Glutamatergic neuron (in vitro differentiated cells): ENCODE measurements around the gene HTR5A. TPM values are rescaled to one million over a fixed set of nuclear protein-coding genes. Genes with fewer than 3 reads are reported as not detected.

Source experiments
- DNase-seq: peaks from one replicate; pipeline ENCODE4 v3.0.0; 2022
- H3K27ac Mint-ChIP-seq: one replicate; pipeline ENCODE4 v1.8.0; 2020; ENCODE audit warnings: mild to moderate bottlenecking, mixed read lengths, inconsistent platforms; ENCODE audit not compliant: unreplicated experiment
- H3K27me3 Mint-ChIP-seq: one replicate; pipeline ENCODE4 v1.8.0; 2020; ENCODE audit warnings: mild to moderate bottlenecking, moderate library complexity, mixed read lengths, inconsistent platforms; ENCODE audit not compliant: unreplicated experiment
- H3K36me3 Mint-ChIP-seq: one replicate; pipeline ENCODE4 v1.8.0; 2020; ENCODE audit warnings: mild to moderate bottlenecking, mixed read lengths, inconsistent platforms; ENCODE audit not compliant: unreplicated experiment
- H3K4me1 Mint-ChIP-seq: one replicate; pipeline ENCODE4 v1.8.0; 2020; ENCODE audit warnings: mild to moderate bottlenecking, low read depth, mixed read lengths, inconsistent platforms; ENCODE audit not compliant: unreplicated experiment
- H3K4me3 Mint-ChIP-seq: one replicate; pipeline ENCODE4 v1.8.0; 2020; ENCODE audit warnings: mild to moderate bottlenecking, mixed read lengths, inconsistent platforms; ENCODE audit not compliant: unreplicated experiment
- H3K9me3 Mint-ChIP-seq: one replicate; pipeline ENCODE4 v1.8.0; 2020; ENCODE audit warnings: mild to moderate bottlenecking, moderate library complexity, mixed read lengths, inconsistent platforms; ENCODE audit not compliant: unreplicated experiment
- total RNA-seq: library from RNA; stranded (reverse); fragmentation: NEBNext Ultra II Directional; extraction: Animal tissue kit (Norgen Biotek cat#: 25700); gene quantifications from one replicate; pipeline ENCODE4 v1.2.1, GENCODE V29; 2021; ENCODE audit not compliant: unreplicated experiment
- TF ChIP-seq, protein P1 (sequence below): fragments of 200-600 bp; sonication (generic); IDR thresholded peaks from one replicate; pipeline ENCODE4 v1.5.0; 2021; ENCODE audit not compliant: partially characterized antibody, unreplicated experiment

HTR5A gene
- total RNA-seq, 1 donor from 2014 or later: 0.20 TPM

GRCh38 chr7:155084021-155084420 is 13.9 kb downstream of the HTR5A start:
- peaks cover 3% of the 10 kb centered on the region for H3K9me3 Mint-ChIP-seq
- H3K4me1 Mint-ChIP-seq: no peaks in the 10 kb centered on the region
- TF ChIP-seq, protein P1, sequence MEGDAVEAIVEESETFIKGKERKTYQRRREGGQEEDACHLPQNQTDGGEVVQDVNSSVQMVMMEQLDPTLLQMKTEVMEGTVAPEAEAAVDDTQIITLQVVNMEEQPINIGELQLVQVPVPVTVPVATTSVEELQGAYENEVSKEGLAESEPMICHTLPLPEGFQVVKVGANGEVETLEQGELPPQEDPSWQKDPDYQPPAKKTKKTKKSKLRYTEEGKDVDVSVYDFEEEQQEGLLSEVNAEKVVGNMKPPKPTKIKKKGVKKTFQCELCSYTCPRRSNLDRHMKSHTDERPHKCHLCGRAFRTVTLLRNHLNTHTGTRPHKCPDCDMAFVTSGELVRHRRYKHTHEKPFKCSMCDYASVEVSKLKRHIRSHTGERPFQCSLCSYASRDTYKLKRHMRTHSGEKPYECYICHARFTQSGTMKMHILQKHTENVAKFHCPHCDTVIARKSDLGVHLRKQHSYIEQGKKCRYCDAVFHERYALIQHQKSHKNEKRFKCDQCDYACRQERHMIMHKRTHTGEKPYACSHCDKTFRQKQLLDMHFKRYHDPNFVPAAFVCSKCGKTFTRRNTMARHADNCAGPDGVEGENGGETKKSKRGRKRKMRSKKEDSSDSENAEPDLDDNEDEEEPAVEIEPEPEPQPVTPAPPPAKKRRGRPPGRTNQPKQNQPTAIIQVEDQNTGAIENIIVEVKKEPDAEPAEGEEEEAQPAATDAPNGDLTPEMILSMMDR: no peak
- no peaks in the 10 kb centered on the region for H3K36me3 Mint-ChIP-seq
- DNase-seq: no peak
- no peak overlapping the region for H3K4me3 Mint-ChIP-seq
- H3K27me3 Mint-ChIP-seq: no peaks in the 10 kb centered on the region
- no peak overlapping the region for H3K27ac Mint-ChIP-seq

- peaks cover 3% of the 10 kb centered on the region for H3K9me3 Mint-ChIP-seq
- no peak overlapping the region for H3K4me3 Mint-ChIP-seq
- H3K36me3 Mint-ChIP-seq: no peaks in the 10 kb centered on the region
- H3K27me3 Mint-ChIP-seq: no peaks in the 10 kb centered on the region
- TF ChIP-seq, protein P1: no peak
- no peak overlapping the region for H3K27ac Mint-ChIP-seq
- no peak for DNase-seq
- no peaks in the 10 kb centered on the region for H3K4me1 Mint-ChIP-seq
These were observed 14.8 kb downstream of the HTR5A start for GRCh38 chr7:155084969-155085368.

DNA sequence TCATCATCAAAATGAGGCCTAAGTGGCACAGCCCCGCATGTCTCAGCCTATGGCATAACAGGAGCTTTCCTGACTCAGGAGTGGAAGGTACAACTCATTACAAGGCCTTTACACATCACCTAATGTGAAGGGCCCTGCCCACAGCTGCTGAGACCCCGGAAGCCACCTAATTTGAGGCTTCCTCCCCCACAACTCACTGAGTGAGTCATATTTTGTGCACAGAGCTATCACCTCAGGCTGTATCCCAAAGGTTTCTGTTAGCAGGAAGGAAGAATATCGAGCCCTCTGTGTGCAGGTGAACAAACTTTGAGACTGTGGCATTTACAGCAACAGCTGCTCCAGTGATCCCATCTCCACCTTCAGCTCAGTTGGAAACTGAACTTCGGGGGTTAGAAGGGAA is 20.6 kb downstream of the HTR5A start:
- Mint-ChIP-seq H3K9me3 (no peaks in the 10 kb centered on the region), H3K4me3 (no peak overlapping the region), H3K27ac (no peak overlapping the region), H3K27me3 (no peaks in the 10 kb centered on the region), H3K4me1 (no peaks in the 10 kb centered on the region), H3K36me3 (peaks cover under 1% of the 10 kb centered on the region)
- TF ChIP-seq, protein P1: no peak
- no peak for DNase-seq

DNA sequence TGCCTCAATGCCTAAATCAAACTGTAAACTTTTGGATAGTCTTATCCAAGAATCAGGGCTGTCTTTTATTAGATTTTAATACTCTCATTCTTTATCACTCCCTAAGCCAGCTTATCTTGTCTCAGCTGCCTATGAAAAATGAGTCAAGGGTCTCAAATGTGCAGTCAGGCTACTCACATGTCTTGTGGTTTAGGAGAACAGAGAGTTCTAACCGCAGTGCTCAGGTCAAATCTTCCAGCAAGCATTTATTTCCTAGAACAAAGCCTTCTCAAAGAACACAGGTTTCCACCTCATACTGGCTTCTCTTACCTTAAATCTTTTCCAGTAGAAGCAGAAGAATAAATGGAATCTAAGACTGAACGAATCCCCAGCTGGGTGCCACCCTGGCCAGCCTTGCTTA is 23.5 kb downstream of the HTR5A start:
- H3K9me3 Mint-ChIP-seq: no peaks in the 10 kb centered on the region
- H3K4me1 Mint-ChIP-seq: no peaks in the 10 kb centered on the region
- TF ChIP-seq, protein P1: no peak
- H3K4me3 Mint-ChIP-seq: no peak overlapping the region
- DNase-seq: no peak
- H3K36me3 Mint-ChIP-seq: peaks cover 4% of the 10 kb centered on the region
- H3K27me3 Mint-ChIP-seq: no peaks in the 10 kb centered on the region
- H3K27ac Mint-ChIP-seq: no peak overlapping the region

- Mint-ChIP-seq H3K4me1 (no peaks in the 10 kb centered on the region), H3K27me3 (no peaks in the 10 kb centered on the region), H3K27ac (no peak overlapping the region), H3K36me3 (peaks cover 4% of the 10 kb centered on the region), H3K4me3 (no peak overlapping the region), H3K9me3 (no peaks in the 10 kb centered on the region)
- DNase-seq: no peak
- TF ChIP-seq, protein P1: no peak
These were observed 24.6 kb downstream of the HTR5A start for GRCh38 chr7:155094636-155095135.
